Ishikawa (cell line): ENCODE data around the gene SH3GL1.

Experiments used
- CREB1 ChIP-seq: IDR thresholded peaks from 2 replicates; pipeline ENCODE4 v1.6.1; 2012; ENCODE audit warnings: low read depth
- EGR1 ChIP-seq: IDR thresholded peaks from 2 replicates; pipeline ENCODE4 v1.6.1; 2012
- EP300 ChIP-seq: IDR thresholded peaks from 2 replicates; pipeline ENCODE4 v1.6.1; 2012; ENCODE audit warnings: borderline replicate concordance
- NFIC ChIP-seq: IDR thresholded peaks from 2 replicates; pipeline ENCODE4 v1.6.1; 2012
- RAD21 ChIP-seq: IDR thresholded peaks from 2 replicates; pipeline ENCODE4 v1.6.1; 2012; ENCODE audit warnings: low read depth
- REST ChIP-seq: IDR thresholded peaks from 2 replicates; pipeline ENCODE4 v1.6.1; 2012; ENCODE audit warnings: low read depth, mild to moderate bottlenecking
- USF1 ChIP-seq: IDR thresholded peaks from 2 replicates; pipeline ENCODE4 v1.6.1; 2012
- ZBTB7A ChIP-seq: IDR thresholded peaks from 2 replicates; pipeline ENCODE4 v1.6.1; 2012; ENCODE audit warnings: low read depth

GRCh38 chr19:4390017-4390566, 10.3 kb downstream of the SH3GL1 start:
- TF ChIP-seq NFIC (no peak), RAD21 (no peak), REST (no peak), EGR1 (no peak), CREB1 (no peak), USF1 (no peak), EP300 (no peak), ZBTB7A (no peak)
